Heart left ventricle (tissue), 16 donors: ENCODE data around the gene ST8SIA6. TPM values are rescaled to one million over a fixed set of nuclear protein-coding genes. Genes with fewer than 3 reads are reported as not detected.

Source experiments
- ATAC-seq, 4 donors: fragments of 200-7000 bp; cut with Tn5 transposase; one replicate each; pipeline ENCODE4 v1.9.1; 2020 to 2022; ENCODE audit warnings: moderate library complexity in 4 of 4, mild to moderate bottlenecking in 3 of 4, moderate number of reproducible peaks in 1 of 4
- DNase-seq, 5 donors: peaks; one replicate each; pipeline ENCODE4 v3.0.0-alpha.2; 2020
- H3K27ac ChIP-seq, 12 donors: fragments of 200-600 bp; sonication (generic) in 4 of 12; one replicate each; pipeline versions ENCODE4 v1.5.0 to v1.8.0; 2016 to 2022; ENCODE audit warnings: mild to moderate bottlenecking in 2 of 12
- H3K27me3 ChIP-seq, 9 donors: fragments of 200-600 bp; sonication (generic) in 2 of 9; one replicate each; pipeline versions ENCODE4 v1.5.1 to v1.8.0; 2016 to 2022; ENCODE audit warnings: mild to moderate bottlenecking in 3 of 9
- H3K36me3 ChIP-seq, 9 donors: fragments of 200-600 bp; sonication (generic) in 2 of 9; one replicate each; pipeline versions ENCODE4 v1.5.0 to v1.8.0; 2018 to 2022; ENCODE audit warnings: mild to moderate bottlenecking in 2 of 9
- H3K4me1 ChIP-seq, 12 donors: fragments of 200-600 bp; sonication (generic) in 4 of 12; one replicate each; pipeline versions ENCODE4 v1.5.0 to v1.8.0; 2016 to 2022; ENCODE audit warnings: mild to moderate bottlenecking in 3 of 12
- H3K4me3 ChIP-seq, 12 donors: fragments of 200-600 bp; sonication (generic) in 4 of 12; one replicate each; pipeline versions ENCODE4 v1.5.0 to v1.8.0; 2017 to 2022; ENCODE audit warnings: mild to moderate bottlenecking in 9 of 12, moderate library complexity in 4 of 12
- H3K9me3 ChIP-seq, 12 donors: fragments of 200-600 bp; sonication (generic) in 4 of 12; one replicate each; pipeline versions ENCODE4 v1.5.0 to v1.8.0; 2016 to 2022; ENCODE audit warnings: mild to moderate bottlenecking in 1 of 12
- CTCF ChIP-seq, 12 donors: fragments of 200-600 bp; sonication (generic) in 4 of 12; IDR thresholded peaks; one replicate each; pipeline versions ENCODE4 v1.5.0 to v1.8.0; 2018 to 2022; ENCODE audit warnings: antibody characterized with exemption in 12 of 12, mild to moderate bottlenecking in 5 of 12
- POLR2A ChIP-seq, 2 donors: fragments of 450-650 bp; IDR thresholded peaks; one replicate each; pipeline ENCODE4 v1.6.1; 2017; ENCODE audit warnings: antibody characterized with exemption in 2 of 2, mild to moderate bottlenecking in 2 of 2, moderate library complexity in 2 of 2
- WGBS, 4 donors: extraction: QIAGEN DNeasy Blood & Tissue Kit in 2 of 4; methylation state at CpG; one replicate each; pipeline versions ENCODE4 v1.1.5 to v1.1.7; 2013 to 2018; 5-methylcytosine and 5-hydroxymethylcytosine counted together
- intact Hi-C, 10 donors: fragments of 100-400 bp; cut with DNase I; formaldehyde crosslinking; loops; one replicate each; pipeline versions ENCODE4 v1.11.1 to v1.14.2; 2022
- polyA plus RNA-seq, 2 donors: library from polyadenylated mRNA; stranded (reverse); fragments of 200-250 nt; gene quantifications; one replicate each; pipeline ENCODE4 v1.2.3, GENCODE V29; 2013
- total RNA-seq, 9 donors: library from RNA; depleted of rRNA in 2 of 9; stranded (reverse); fragments of >200 nt in 2 of 9; fragmentation: NEBNext Ultra II Directional in 3 of 9; extraction: Animal tissue kit (Norgen Biotek cat#: 25700) in 3 of 9; gene quantifications; one replicate each; pipeline versions ENCODE4 v1.1.0 to v1.2.4, GENCODE V29; 2016 to 2023
- donor health status: ischemic (EF 13 %, LVEDD 7.1; RV severe dilation, severe dysfunction).
- donor health status: healthy with polysubstance abuse.
- donor health status: DM: no; HTN: yes; CAD: no.
- donor health status: DM: no; HTN: no; CAD: no.
- donor health status: ischemic (EF 25% LVEDD 6.9; RV normal size, moderate dysfunction).
- donor health status: ischemic (EF 25% LVEDD 5.7; RV mildly dilated, moderate dysfunction).
- donor health status: healthy.
- donor health status: DM: yes; HTN: yes; CAD: no.
- donor health status: ischemic (EF 35%, LVEDD 5.7; RV mildly dilated, moderate dysfunction).
- donor health status: nonischemic (EF 11% LVEDD 7.7; RV severe dilation, severe dysfunction).
- donor health status: DM: yes; HTN: yes; CAD: no.
- donor health status: PGD.
- donor health status: ischemic (EF 29% LVEDD 5.4; RV normal size, mild dysfunction).
- donor health status: nonischemic (EF 23%, LVEDD 6.1; RV moderate dilation, normal function).

The ST8SIA6 gene
- total and polyA plus RNA-seq, 11 donors, result 0.80 to 10.1 (median 5.0) TPM

GRCh38 chr10:17435187-17435586 lies 19.2 kb downstream of the ST8SIA6 start:
- no peak for TF ChIP-seq POLR2A (IDR thresholded peaks at IDR 0.05)
- TF ChIP-seq CTCF (IDR thresholded peaks at IDR 0.05), result no peak
- peak overlapping the region in 1 of 12 donors; percentile 32 for H3K27ac ChIP-seq
- peaks cover 0 to 5% (median 0%) of the 10 kb centered on the region in 9 donors for H3K27me3 ChIP-seq
- intact Hi-C loops, result loop anchor here in 2 of 10 donors (10.0 kb wide), 2 partner anchors 180 to 590 kb away; no protein-coding TSS in a partner anchor
- H3K9me3 ChIP-seq, result no peaks in the 10 kb centered on the region
- H3K4me3 ChIP-seq, result no peak overlapping the region
- ATAC-seq, result no peak
- no peak for DNase-seq
- H3K4me1 ChIP-seq, result peaks cover 0 to 18% (median 7%) of the 10 kb centered on the region in 12 donors
- H3K36me3 ChIP-seq, result no peaks in the 10 kb centered on the region

- WGBS, 4 donors, result 66 to 76% (median 71%) methylated on average over 6 of the region's 6 CpGs
- Histone ChIP-seq H3K27me3 (peaks cover 0 to 5% (median 0%) of the 10 kb centered on the region in 9 donors), H3K4me3 (no peak overlapping the region), H3K4me1 (peaks cover 0 to 38% (median 14%) of the 10 kb centered on the region in 12 donors), H3K27ac (no peak overlapping the region), H3K36me3 (no peaks in the 10 kb centered on the region), H3K9me3 (no peaks in the 10 kb centered on the region)
- TF ChIP-seq CTCF (IDR thresholded peaks at IDR 0.05), result no peak
- no peak for TF ChIP-seq POLR2A (IDR thresholded peaks at IDR 0.05)
- DNase-seq, result no peak
- ATAC-seq, result no peak
- intact Hi-C loops, result loop anchor here in 7 of 10 donors (5.0 to 10.0 kb wide), 4 partner anchors 178 to 605 kb away; no protein-coding TSS in a partner anchor
Observed at GRCh38 chr10:17432723-17433122, 21.7 kb downstream of the ST8SIA6 start.

- ATAC-seq (peak in 1 of 4 donors; percentile 29), DNase-seq (no peak)
- Histone ChIP-seq H3K27me3 (peaks cover 0 to 5% (median 0%) of the 10 kb centered on the region in 9 donors), H3K4me3 (no peak overlapping the region), H3K27ac (peak overlapping the region in 1 of 12 donors; percentile 19), H3K36me3 (no peaks in the 10 kb centered on the region), H3K9me3 (no peaks in the 10 kb centered on the region), H3K4me1 (peaks cover 0 to 45% (median 16%) of the 10 kb centered on the region in 12 donors)
- TF ChIP-seq CTCF (IDR thresholded peaks at IDR 0.05) (no peak), POLR2A (IDR thresholded peaks at IDR 0.05) (no peak)
- 55 to 68% (median 65%) methylated on average over 7 of the region's 7 CpGs for WGBS, 4 donors
- intact Hi-C loops, result loop anchor here in 8 of 10 donors (2.0 to 10.0 kb wide), 5 partner anchors 177 to 605 kb away; no protein-coding TSS in a partner anchor
Observed at GRCh38 chr10:17431871-17432311, 22.5 kb downstream of the ST8SIA6 start.

- no peaks in the 10 kb centered on the region for H3K9me3 ChIP-seq
- ATAC-seq, result peak in 3 of 4 donors; percentile 76 to 81 (median 81)
- intact Hi-C loops, result loop anchor here in 8 of 10 donors (2.0 to 10.0 kb wide), 5 partner anchors 176 to 604 kb away; no protein-coding TSS in a partner anchor
- 23 to 29% (median 27%) methylated on average over 7 of the region's 7 CpGs for WGBS, 4 donors
- H3K27ac ChIP-seq, result peak overlapping the region in 1 of 12 donors; percentile 20
- H3K27me3 ChIP-seq, result peaks cover 0 to 5% (median 0%) of the 10 kb centered on the region in 9 donors
- peak; percentile 70 to 97 (median 87) for TF ChIP-seq CTCF (IDR thresholded peaks at IDR 0.05)
- no peak for TF ChIP-seq POLR2A (IDR thresholded peaks at IDR 0.05)
- DNase-seq, result peak; percentile 66 to 72 (median 71)
- H3K36me3 ChIP-seq, result no peaks in the 10 kb centered on the region
- peaks cover 0 to 51% (median 16%) of the 10 kb centered on the region in 12 donors for H3K4me1 ChIP-seq
- no peak overlapping the region for H3K4me3 ChIP-seq
Observed at GRCh38 chr10:17430647-17431355, 23.6 kb downstream of the ST8SIA6 start.
